ENCODE results near the gene PRKAG2. TPM values are rescaled to one million over a fixed set of nuclear protein-coding genes. Genes with fewer than 3 reads are reported as not detected.

Gene PRKAG2
- total RNA-seq, 1 experiment from 2014 or later, result 23.9 TPM

DNA sequence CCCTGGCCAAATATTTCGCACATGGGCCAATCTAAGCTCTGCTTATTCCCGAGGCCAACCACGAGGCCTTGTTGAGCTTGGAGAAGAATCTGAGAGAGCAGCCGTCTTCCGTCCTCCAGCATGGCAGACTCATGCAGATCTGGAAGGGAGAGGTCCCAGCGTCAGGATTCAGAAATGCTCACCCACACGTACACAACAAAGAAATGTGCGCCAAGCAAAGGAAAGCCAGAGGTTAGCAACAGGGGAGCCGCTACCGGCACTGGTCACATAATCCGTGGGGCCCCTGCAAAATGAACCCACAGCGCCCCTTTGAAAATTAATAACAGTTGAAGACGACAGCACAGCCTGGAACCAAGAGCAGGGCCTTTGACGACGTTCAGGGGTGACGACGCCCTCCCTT lies 25.4 kb upstream of the PRKAG2 start:
- Histone ChIP-seq H3K79me2 (ENCODE audit: low read length) (no peaks in the 10 kb centered on the region), H3K9ac (ENCODE audit: low read length) (no peak overlapping the region), H3K4me3 (ENCODE audit: low read length) (no peak overlapping the region), H3K9me3 (ENCODE audit: low read length) (no peaks in the 10 kb centered on the region), H3K4me2 (ENCODE audit: low read length) (no peak overlapping the region), H3F3A (ENCODE audit: low read length, unreplicated experiment) (no peaks in the 10 kb centered on the region), H3K27me3 (ENCODE audit: low read length) (peaks cover 21% of the 10 kb centered on the region), H3K36me3 (ENCODE audit: low read depth, low read length) (no peaks in the 10 kb centered on the region), H3K9me2 (replicated peaks; ENCODE audit: low read length) (no peaks in the 10 kb centered on the region), H3K27ac (ENCODE audit: low read length) (no peak overlapping the region), H3K4me1 (ENCODE audit: insufficient read depth, low read length) (no peaks in the 10 kb centered on the region), H2AFZ (ENCODE audit: low read length) (no peak overlapping the region), H4K20me1 (ENCODE audit: low read length) (no peaks in the 10 kb centered on the region)
- no peak for TF ChIP-seq EZH2phosphoT487 (IDR thresholded peaks at IDR 0.05; ENCODE audit: borderline replicate concordance, low read length)
- no peak for TF ChIP-seq EZH2 (IDR thresholded peaks at IDR 0.05; ENCODE audit: low read length, unreplicated experiment)
- TF ChIP-seq, protein P1, sequence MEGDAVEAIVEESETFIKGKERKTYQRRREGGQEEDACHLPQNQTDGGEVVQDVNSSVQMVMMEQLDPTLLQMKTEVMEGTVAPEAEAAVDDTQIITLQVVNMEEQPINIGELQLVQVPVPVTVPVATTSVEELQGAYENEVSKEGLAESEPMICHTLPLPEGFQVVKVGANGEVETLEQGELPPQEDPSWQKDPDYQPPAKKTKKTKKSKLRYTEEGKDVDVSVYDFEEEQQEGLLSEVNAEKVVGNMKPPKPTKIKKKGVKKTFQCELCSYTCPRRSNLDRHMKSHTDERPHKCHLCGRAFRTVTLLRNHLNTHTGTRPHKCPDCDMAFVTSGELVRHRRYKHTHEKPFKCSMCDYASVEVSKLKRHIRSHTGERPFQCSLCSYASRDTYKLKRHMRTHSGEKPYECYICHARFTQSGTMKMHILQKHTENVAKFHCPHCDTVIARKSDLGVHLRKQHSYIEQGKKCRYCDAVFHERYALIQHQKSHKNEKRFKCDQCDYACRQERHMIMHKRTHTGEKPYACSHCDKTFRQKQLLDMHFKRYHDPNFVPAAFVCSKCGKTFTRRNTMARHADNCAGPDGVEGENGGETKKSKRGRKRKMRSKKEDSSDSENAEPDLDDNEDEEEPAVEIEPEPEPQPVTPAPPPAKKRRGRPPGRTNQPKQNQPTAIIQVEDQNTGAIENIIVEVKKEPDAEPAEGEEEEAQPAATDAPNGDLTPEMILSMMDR (conservative IDR thresholded peaks at IDR 0.05; ENCODE audit: low read depth, low read length), result no peak
- no peak for DNase-seq
- CTCF ChIA-PET, result no interaction called here
- BruUV-seq (replicated peaks), result no TSS peak
- POLR2A ChIA-PET (ENCODE audit: unreplicated experiment), result no interaction called here
- no peak for ATAC-seq
- intact Hi-C loops (cut with micrococcal nuclease), result no loop called here

DNA sequence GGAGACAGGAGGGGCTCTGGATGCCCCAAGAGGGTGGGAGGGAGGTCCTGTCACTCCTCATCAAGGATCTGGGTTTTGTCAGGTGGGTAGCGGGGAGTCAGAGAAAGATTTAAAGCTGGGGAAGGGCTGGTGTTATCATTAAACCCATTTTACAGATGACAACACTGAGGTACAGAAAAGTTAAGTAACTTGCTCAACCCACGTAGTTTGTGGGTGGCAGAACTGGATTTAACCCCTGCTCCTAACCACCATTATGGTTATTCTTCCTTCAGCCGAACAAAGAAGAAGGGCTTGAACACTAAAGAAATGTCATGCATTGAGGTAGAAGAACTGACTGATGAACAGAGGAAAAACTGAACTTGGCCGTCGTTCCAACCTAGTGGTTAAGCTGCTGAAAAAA lies 24.9 kb upstream of the PRKAG2 start:
- TF ChIP-seq, protein P1 (conservative IDR thresholded peaks at IDR 0.05; ENCODE audit: low read depth, low read length), result no peak
- no peak for TF ChIP-seq EZH2 (IDR thresholded peaks at IDR 0.05; ENCODE audit: low read length, unreplicated experiment)
- TF ChIP-seq EZH2phosphoT487 (IDR thresholded peaks at IDR 0.05; ENCODE audit: borderline replicate concordance, low read length), result no peak
- Histone ChIP-seq H3K27ac (ENCODE audit: low read length) (no peak overlapping the region), H3K27me3 (ENCODE audit: low read length) (peaks cover 21% of the 10 kb centered on the region), H3K4me1 (ENCODE audit: insufficient read depth, low read length) (no peaks in the 10 kb centered on the region), H3K9ac (ENCODE audit: low read length) (no peak overlapping the region), H2AFZ (ENCODE audit: low read length) (no peak overlapping the region), H4K20me1 (ENCODE audit: low read length) (no peaks in the 10 kb centered on the region), H3K4me3 (ENCODE audit: low read length) (no peak overlapping the region), H3F3A (ENCODE audit: low read length, unreplicated experiment) (no peaks in the 10 kb centered on the region), H3K36me3 (ENCODE audit: low read depth, low read length) (no peaks in the 10 kb centered on the region), H3K79me2 (ENCODE audit: low read length) (no peaks in the 10 kb centered on the region), H3K9me2 (replicated peaks; ENCODE audit: low read length) (no peaks in the 10 kb centered on the region), H3K9me3 (ENCODE audit: low read length) (no peaks in the 10 kb centered on the region), H3K4me2 (ENCODE audit: low read length) (no peak overlapping the region)
- CTCF ChIA-PET, result no interaction called here
- POLR2A ChIA-PET (ENCODE audit: unreplicated experiment), result no interaction called here
- DNase-seq (no peak), ATAC-seq (no peak)
- intact Hi-C loops (cut with micrococcal nuclease), result no loop called here
- BruUV-seq (replicated peaks), result no TSS peak

DNA sequence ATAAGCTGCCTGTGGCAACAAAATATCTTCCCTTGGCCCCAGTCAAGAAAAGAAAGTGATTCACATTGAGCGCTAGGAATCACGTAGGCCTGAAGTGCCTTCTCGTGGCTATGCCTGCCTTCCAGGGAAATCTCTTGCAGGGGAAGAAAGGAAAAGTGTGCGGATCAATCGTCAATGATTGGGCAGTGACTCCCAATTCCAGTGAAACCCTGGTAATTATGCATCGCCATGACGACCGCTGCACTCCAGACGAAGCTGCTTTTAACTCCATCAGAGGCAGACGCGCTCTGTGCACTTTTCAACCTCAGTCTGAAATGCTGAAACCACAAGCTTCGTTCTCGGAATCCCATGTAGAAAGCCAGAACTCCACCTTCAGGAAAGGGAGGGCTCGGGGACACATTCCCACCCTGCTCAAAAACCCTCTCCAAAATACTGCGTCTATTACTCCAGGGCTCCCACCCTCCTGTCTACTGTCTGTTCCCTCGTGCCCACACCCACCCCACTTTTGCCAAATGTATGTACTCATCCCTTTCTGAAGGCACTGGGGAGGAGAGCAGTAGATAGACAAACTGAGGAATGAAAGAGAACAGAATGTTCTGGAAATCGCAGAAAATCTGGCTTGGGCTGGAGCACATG lies 24.2 kb upstream of the PRKAG2 start:
- intact Hi-C loops (cut with micrococcal nuclease), result no loop called here
- H3F3A ChIP-seq (ENCODE audit: low read length, unreplicated experiment), result no peaks in the 10 kb centered on the region
- H3K36me3 ChIP-seq (ENCODE audit: low read depth, low read length), result no peaks in the 10 kb centered on the region
- no peak overlapping the region for H2AFZ ChIP-seq (ENCODE audit: low read length)
- TF ChIP-seq, protein P1 (conservative IDR thresholded peaks at IDR 0.05; ENCODE audit: low read depth, low read length), result no peak
- TF ChIP-seq EZH2phosphoT487 (IDR thresholded peaks at IDR 0.05; ENCODE audit: borderline replicate concordance, low read length) (no peak), EZH2 (IDR thresholded peaks at IDR 0.05; ENCODE audit: low read length, unreplicated experiment) (no peak)
- H3K9me2 ChIP-seq (replicated peaks; ENCODE audit: low read length), result no peaks in the 10 kb centered on the region
- no peak for DNase-seq
- H3K27ac ChIP-seq (ENCODE audit: low read length), result no peak overlapping the region
- ATAC-seq, result no peak
- H3K4me3 ChIP-seq (ENCODE audit: low read length), result no peak overlapping the region
- H3K4me1 ChIP-seq (ENCODE audit: insufficient read depth, low read length), result no peaks in the 10 kb centered on the region
- ChIA-PET POLR2A (ENCODE audit: unreplicated experiment) (no interaction called here), CTCF (no interaction called here)
- no peaks in the 10 kb centered on the region for H3K79me2 ChIP-seq (ENCODE audit: low read length)
- peaks cover 21% of the 10 kb centered on the region for H3K27me3 ChIP-seq (ENCODE audit: low read length)
- no peak overlapping the region for H3K4me2 ChIP-seq (ENCODE audit: low read length)
- H3K9me3 ChIP-seq (ENCODE audit: low read length), result no peaks in the 10 kb centered on the region
- BruUV-seq (replicated peaks), result no TSS peak
- H4K20me1 ChIP-seq (ENCODE audit: low read length), result no peaks in the 10 kb centered on the region
- no peak overlapping the region for H3K9ac ChIP-seq (ENCODE audit: low read length)

All from PC-3 (cell line).